NK-92 (cell line): ENCODE results near the gene AKAP6.

Experiments
- DNase-seq: peaks from one replicate; lab custom pipeline; 2025; ENCODE audit not compliant: unreplicated experiment; lab: John Stamatoyannopoulos, UW

Gene AKAP6

GRCh38 chr14:32329146-32329545 is at the start of gene AKAP6:
TSS of gene AKAP6 (plus strand) at chr14:32329298. CDS start at chr14:32433494, 104,196 bp downstream.
- DNase-seq = no peak

GRCh38 chr14:32286602-32287001 is 42.5 kb upstream of the AKAP6 start:
- no peak for DNase-seq

- DNase-seq = no peak
These were observed 32.7 kb upstream of the AKAP6 start for GRCh38 chr14:32296366-32296765.

- no peak for DNase-seq
These were observed 30.8 kb upstream of the AKAP6 start for GRCh38 chr14:32298346-32298745.

- no peak for DNase-seq
These were observed 29.0 kb upstream of the AKAP6 start for GRCh38 chr14:32300136-32300535.

- no peak for DNase-seq
These were observed 25.2 kb upstream of the AKAP6 start for GRCh38 chr14:32303865-32304264.

- DNase-seq = no peak
These were observed 24.8 kb upstream of the AKAP6 start for GRCh38 chr14:32304296-32304695.

GRCh38 chr14:32306549-32306948 is 22.5 kb upstream of the AKAP6 start:
- no peak for DNase-seq

GRCh38 chr14:32307881-32308582 is 21.1 kb upstream of the AKAP6 start:
- no peak for DNase-seq

GRCh38 chr14:32310876-32311275 is 18.2 kb upstream of the AKAP6 start:
- DNase-seq = no peak

GRCh38 chr14:32311294-32312009 is 17.6 kb upstream of the AKAP6 start:
- no peak for DNase-seq

- DNase-seq = no peak
These were observed 17.1 kb upstream of the AKAP6 start for GRCh38 chr14:32312010-32312331.

GRCh38 chr14:32313844-32314376 is 15.2 kb upstream of the AKAP6 start:
- no peak for DNase-seq

GRCh38 chr14:32318087-32318795 is 10.9 kb upstream of the AKAP6 start:
- no peak for DNase-seq

- no peak for DNase-seq
These were observed 9.6 kb upstream of the AKAP6 start for GRCh38 chr14:32319368-32320049.

- DNase-seq = no peak
These were observed 4.5 kb upstream of the AKAP6 start for GRCh38 chr14:32324601-32325000.

- DNase-seq = no peak
These were observed 1.7 kb upstream of the AKAP6 start for GRCh38 chr14:32327255-32327961.

GRCh38 chr14:32329690-32330285 is 690 bp downstream of the AKAP6 start:
- no peak for DNase-seq

GRCh38 chr14:32330351-32331111 is 1.4 kb downstream of the AKAP6 start:
- no peak for DNase-seq

GRCh38 chr14:32331206-32331605 is 2.1 kb downstream of the AKAP6 start:
- DNase-seq = no peak
